SK-N-SH treated with all-trans-retinoic acid at 6 μM for 48 hours (cell line): ENCODE results near the gene B3GNT7.
"Not testable (repeated sequence)": the region's sequence is repeated elsewhere in the genome, so short reads cannot be mapped to it uniquely, and the experiment has no call there.

Experiments
- ATAC-seq: fragments of 200-7000 bp; cut with Tn5 transposase; 3 replicates; pipeline ENCODE4 v1.9.1; 2020; ENCODE audit warnings: mild to moderate bottlenecking, moderate library complexity
- ARNTL ChIP-seq: fragments of 450-650 bp; formaldehyde crosslinking; IDR thresholded peaks from 2 replicates; pipeline ENCODE4 v1.5.0; 2020; ENCODE audit warnings: low read depth, mild to moderate bottlenecking, moderate library complexity, borderline replicate concordance
- BACH2 ChIP-seq: fragments of 250-450 bp; sonication (Bioruptor Pico); IDR thresholded peaks from 2 replicates; pipeline ENCODE4 v1.9.0; 2021; ENCODE audit warnings: mild to moderate bottlenecking, borderline replicate concordance
- CREB5 ChIP-seq: fragments of 250-450 bp; sonication (Bioruptor Pico); IDR thresholded peaks from 2 replicates; pipeline ENCODE4 v1.5.1; 2020; ENCODE audit warnings: low read depth, mild to moderate bottlenecking, moderate library complexity
- CSDC2 ChIP-seq: fragments of 250-450 bp; sonication (Bioruptor Pico); IDR thresholded peaks from 2 replicates; pipeline ENCODE4 v1.5.0; 2020; ENCODE audit warnings: mild to moderate bottlenecking, moderate library complexity
- CSRNP3 ChIP-seq: fragments of 250-450 bp; sonication (Bioruptor Pico); IDR thresholded peaks from 2 replicates; pipeline ENCODE4 v1.5.1; 2021; ENCODE audit warnings: mild to moderate bottlenecking, moderate library complexity
- ESRRG ChIP-seq: fragments of 250-450 bp; sonication (Bioruptor Pico); IDR thresholded peaks from 2 replicates; pipeline ENCODE4 v1.6.1; 2021; ENCODE audit warnings: mild to moderate bottlenecking
- ISL1 ChIP-seq: fragments of 250-450 bp; sonication (Bioruptor Pico); IDR thresholded peaks from 2 replicates; pipeline ENCODE4 v2.1.2; 2022; ENCODE audit warnings: mild to moderate bottlenecking, moderate library complexity
- OSR1 ChIP-seq: fragments of 250-450 bp; sonication (Bioruptor Pico); IDR thresholded peaks from 2 replicates; pipeline ENCODE4 v1.8.0; 2022; ENCODE audit warnings: moderate library complexity, mild to moderate bottlenecking, inconsistent platforms
- POU6F1 ChIP-seq: fragments of 250-450 bp; sonication (Bioruptor Pico); IDR thresholded peaks from 2 replicates; pipeline ENCODE4 v1.8.0; 2021; ENCODE audit warnings: low read depth, mild to moderate bottlenecking, moderate library complexity, borderline replicate concordance
- PPARA ChIP-seq: fragments of 250-450 bp; sonication (Bioruptor Pico); IDR thresholded peaks from 2 replicates; pipeline ENCODE4 v1.5.0; 2020; ENCODE audit warnings: mild to moderate bottlenecking, borderline replicate concordance
- RARB ChIP-seq: fragments of 250-450 bp; sonication (Bioruptor Pico); IDR thresholded peaks from 2 replicates; pipeline ENCODE4 v1.8.0; 2021; ENCODE audit warnings: mild to moderate bottlenecking, moderate library complexity
- TOX ChIP-seq: fragments of 250-450 bp; sonication (Bioruptor Pico); IDR thresholded peaks from 2 replicates; pipeline ENCODE4 v1.8.0; 2021; ENCODE audit warnings: mild to moderate bottlenecking, moderate library complexity, borderline replicate concordance
- ZC3H10 ChIP-seq: fragments of 250-450 bp; sonication (Bioruptor Pico); IDR thresholded peaks from 2 replicates; pipeline ENCODE4 v1.5.1; 2021; ENCODE audit warnings: mild to moderate bottlenecking, moderate library complexity
- ZFP3 ChIP-seq: fragments of 250-450 bp; sonication (Bioruptor Pico); IDR thresholded peaks from 2 replicates; pipeline ENCODE4 v1.5.0; 2020; ENCODE audit warnings: mild to moderate bottlenecking, moderate library complexity
- ZFP30 ChIP-seq: fragments of 450-650 bp; formaldehyde crosslinking; IDR thresholded peaks from 2 replicates; pipeline ENCODE4 v1.5.0; 2022; ENCODE audit warnings: mild to moderate bottlenecking, moderate library complexity
- ZNF70 ChIP-seq: fragments of 450-650 bp; formaldehyde crosslinking; IDR thresholded peaks from 2 replicates; pipeline ENCODE4 v1.5.0; 2020; ENCODE audit warnings: mild to moderate bottlenecking, moderate library complexity
- ZNF8 ChIP-seq: fragments of 450-650 bp; formaldehyde crosslinking; IDR thresholded peaks from 2 replicates; pipeline ENCODE4 v1.5.0; 2020; ENCODE audit warnings: mild to moderate bottlenecking, moderate library complexity
- TF ChIP-seq, protein P1 (sequence below): fragments of 250-450 bp; sonication (Bioruptor Pico); IDR thresholded peaks from 2 replicates; pipeline ENCODE4 v1.8.0; 2020; ENCODE audit warnings: mild to moderate bottlenecking, moderate library complexity, borderline replicate concordance
- TF ChIP-seq, protein P2 (sequence below): fragments of 250-450 bp; sonication (Bioruptor Pico); IDR thresholded peaks from 2 replicates; pipeline ENCODE4 v1.5.0; 2020; ENCODE audit warnings: mild to moderate bottlenecking, moderate library complexity

The B3GNT7 gene

DNA sequence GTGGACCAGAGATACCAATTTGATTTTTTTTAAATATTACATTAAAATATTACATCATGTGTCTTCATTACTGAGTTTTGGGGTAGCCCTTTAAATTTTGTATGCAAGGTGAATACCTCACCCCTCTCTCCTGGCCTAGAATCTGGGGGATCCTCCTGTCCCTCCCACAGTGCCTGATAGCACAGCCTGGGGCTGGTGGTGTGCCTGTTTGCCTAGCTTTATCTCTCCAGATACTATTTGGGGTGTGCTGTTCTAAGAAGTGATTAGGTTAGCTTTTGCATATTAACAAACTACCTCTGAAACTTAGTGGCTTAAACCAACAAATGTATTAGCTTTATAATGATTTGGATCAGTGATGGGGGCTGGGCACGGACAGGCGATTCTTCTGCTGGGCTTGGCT is 20.7 kb upstream of the B3GNT7 start:
- ATAC-seq: no peak
- TF ChIP-seq ZNF8 (CRISPR knock-in tag) (no peak), OSR1 (no peak), CREB5 (CRISPR knock-in tag) (no peak), POU6F1 (CRISPR knock-in tag) (no peak), CSDC2 (CRISPR knock-in tag) (no peak), ZNF70 (CRISPR knock-in tag) (no peak)
- TF ChIP-seq, protein P1, sequence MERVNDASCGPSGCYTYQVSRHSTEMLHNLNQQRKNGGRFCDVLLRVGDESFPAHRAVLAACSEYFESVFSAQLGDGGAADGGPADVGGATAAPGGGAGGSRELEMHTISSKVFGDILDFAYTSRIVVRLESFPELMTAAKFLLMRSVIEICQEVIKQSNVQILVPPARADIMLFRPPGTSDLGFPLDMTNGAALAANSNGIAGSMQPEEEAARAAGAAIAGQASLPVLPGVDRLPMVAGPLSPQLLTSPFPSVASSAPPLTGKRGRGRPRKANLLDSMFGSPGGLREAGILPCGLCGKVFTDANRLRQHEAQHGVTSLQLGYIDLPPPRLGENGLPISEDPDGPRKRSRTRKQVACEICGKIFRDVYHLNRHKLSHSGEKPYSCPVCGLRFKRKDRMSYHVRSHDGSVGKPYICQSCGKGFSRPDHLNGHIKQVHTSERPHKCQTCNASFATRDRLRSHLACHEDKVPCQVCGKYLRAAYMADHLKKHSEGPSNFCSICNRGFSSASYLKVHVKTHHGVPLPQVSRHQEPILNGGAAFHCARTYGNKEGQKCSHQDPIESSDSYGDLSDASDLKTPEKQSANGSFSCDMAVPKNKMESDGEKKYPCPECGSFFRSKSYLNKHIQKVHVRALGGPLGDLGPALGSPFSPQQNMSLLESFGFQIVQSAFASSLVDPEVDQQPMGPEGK (CRISPR knock-in tag): no peak

DNA sequence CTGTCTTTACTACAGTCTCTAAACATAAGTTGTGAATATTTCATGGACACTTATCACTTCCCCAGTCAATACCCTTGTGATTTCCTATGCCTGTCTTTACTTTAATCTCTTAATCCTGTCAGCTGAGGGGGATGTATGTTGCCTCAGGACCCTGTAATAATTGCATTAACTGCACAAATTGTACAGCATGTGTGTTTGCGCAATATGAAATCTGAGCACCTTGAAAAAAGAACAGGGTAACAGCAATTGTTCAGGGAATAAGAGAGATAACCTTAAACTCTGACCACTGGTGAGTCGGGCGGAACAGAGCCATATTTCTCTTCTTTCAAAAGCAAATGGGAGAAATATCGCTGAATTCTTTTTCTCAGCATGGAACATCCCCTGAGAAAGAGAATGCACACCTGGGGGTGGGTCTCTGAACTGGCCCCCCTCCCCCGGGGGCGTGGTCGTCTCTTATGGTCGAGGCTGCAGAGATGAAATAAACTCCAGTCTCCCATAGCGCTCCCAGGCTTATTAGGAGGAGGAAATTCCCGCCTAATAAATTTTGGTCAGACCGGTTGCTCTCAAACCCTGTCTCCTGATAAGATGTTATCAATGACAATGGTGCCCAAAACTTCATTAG is 19.4 kb upstream of the B3GNT7 start:
- ATAC-seq: not testable (repeated sequence)

GRCh38 chr2:231376857-231377256 is 18.7 kb upstream of the B3GNT7 start:
- no peak for ATAC-seq
- no peak for TF ChIP-seq ARNTL
- TF ChIP-seq CREB5 (CRISPR knock-in tag): no peak
- TF ChIP-seq ZFP30: no peak
- no peak for TF ChIP-seq PPARA (CRISPR knock-in tag)
- TF ChIP-seq, protein P1 (CRISPR knock-in tag): no peak
- TF ChIP-seq BACH2 (CRISPR knock-in tag): no peak
- TF ChIP-seq, all 23 proteins: peak for 0

GRCh38 chr2:231378026-231378722 is 17.3 kb upstream of the B3GNT7 start:
- ATAC-seq: no peak; the same call in 2 of the 3 replicates
- TF ChIP-seq ZFP3: no peak
- TF ChIP-seq TOX (CRISPR knock-in tag): no peak
- no peak for TF ChIP-seq CREB5 (CRISPR knock-in tag)
- TF ChIP-seq, protein P2, sequence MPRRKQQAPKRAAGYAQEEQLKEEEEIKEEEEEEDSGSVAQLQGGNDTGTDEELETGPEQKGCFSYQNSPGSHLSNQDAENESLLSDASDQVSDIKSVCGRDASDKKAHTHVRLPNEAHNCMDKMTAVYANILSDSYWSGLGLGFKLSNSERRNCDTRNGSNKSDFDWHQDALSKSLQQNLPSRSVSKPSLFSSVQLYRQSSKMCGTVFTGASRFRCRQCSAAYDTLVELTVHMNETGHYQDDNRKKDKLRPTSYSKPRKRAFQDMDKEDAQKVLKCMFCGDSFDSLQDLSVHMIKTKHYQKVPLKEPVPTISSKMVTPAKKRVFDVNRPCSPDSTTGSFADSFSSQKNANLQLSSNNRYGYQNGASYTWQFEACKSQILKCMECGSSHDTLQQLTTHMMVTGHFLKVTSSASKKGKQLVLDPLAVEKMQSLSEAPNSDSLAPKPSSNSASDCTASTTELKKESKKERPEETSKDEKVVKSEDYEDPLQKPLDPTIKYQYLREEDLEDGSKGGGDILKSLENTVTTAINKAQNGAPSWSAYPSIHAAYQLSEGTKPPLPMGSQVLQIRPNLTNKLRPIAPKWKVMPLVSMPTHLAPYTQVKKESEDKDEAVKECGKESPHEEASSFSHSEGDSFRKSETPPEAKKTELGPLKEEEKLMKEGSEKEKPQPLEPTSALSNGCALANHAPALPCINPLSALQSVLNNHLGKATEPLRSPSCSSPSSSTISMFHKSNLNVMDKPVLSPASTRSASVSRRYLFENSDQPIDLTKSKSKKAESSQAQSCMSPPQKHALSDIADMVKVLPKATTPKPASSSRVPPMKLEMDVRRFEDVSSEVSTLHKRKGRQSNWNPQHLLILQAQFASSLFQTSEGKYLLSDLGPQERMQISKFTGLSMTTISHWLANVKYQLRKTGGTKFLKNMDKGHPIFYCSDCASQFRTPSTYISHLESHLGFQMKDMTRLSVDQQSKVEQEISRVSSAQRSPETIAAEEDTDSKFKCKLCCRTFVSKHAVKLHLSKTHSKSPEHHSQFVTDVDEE (CRISPR knock-in tag): no peak
- TF ChIP-seq ESRRG (CRISPR knock-in tag): no peak
- TF ChIP-seq ZC3H10: no peak
- TF ChIP-seq POU6F1 (CRISPR knock-in tag): no peak
- no peak for TF ChIP-seq ZNF8 (CRISPR knock-in tag)
- TF ChIP-seq RARB (CRISPR knock-in tag): no peak
- TF ChIP-seq CSRNP3 (CRISPR knock-in tag): no peak
- no peak for TF ChIP-seq ISL1 (CRISPR knock-in tag)
- TF ChIP-seq CSDC2 (CRISPR knock-in tag): no peak
